Activated CD4-positive, alpha-beta T cell treated with anti-CD3 and anti-CD28 coated beads for 36 hours (primary cell): ENCODE data around the gene DALRD3. TPM values are rescaled to one million over a fixed set of nuclear protein-coding genes. Genes with fewer than 3 reads are reported as not detected.
A peak's percentile ranks its signal among the peaks of the same experiment; 100 is the strongest.

Experiments used
- ATAC-seq: fragments of 200-7000 bp; cut with Tn5 transposase; one replicate; pipeline ENCODE4 v1.10.0; 2021; ENCODE audit warnings: mild to moderate bottlenecking, moderate library complexity
- CTCF ChIA-PET: fragments of 350-600 bp; sonication (Branson Sonifier 250); formaldehyde crosslinking; loops from one replicate; lab custom pipeline; 2021; ENCODE audit warnings: antibody characterized with exemption; lab: Charles Lee
- POLR2A ChIA-PET: fragments of 350-600 bp; sonication (Branson Sonifier 250); formaldehyde crosslinking; loops from one replicate; lab custom pipeline; 2021; ENCODE audit warnings: antibody characterized with exemption, inconsistent platforms; lab: Charles Lee
- DNase-seq: peaks from one replicate; pipeline ENCODE4 v3.0.0-alpha.2; 2020
- H3K27ac Mint-ChIP-seq: one replicate; pipeline ENCODE4 v1.8.0; 2021; ENCODE audit warnings: mixed read lengths
- H3K27me3 Mint-ChIP-seq: one replicate; pipeline ENCODE4 v1.8.0; 2021; ENCODE audit warnings: mixed read lengths
- H3K36me3 Mint-ChIP-seq: one replicate; pipeline ENCODE4 v1.8.0; 2021; ENCODE audit warnings: low read depth, mixed read lengths
- H3K4me1 Mint-ChIP-seq: one replicate; pipeline ENCODE4 v1.8.0; 2021; ENCODE audit warnings: mixed read lengths
- H3K4me3 Mint-ChIP-seq: one replicate; pipeline ENCODE4 v1.8.0; 2021; ENCODE audit warnings: mild to moderate bottlenecking, moderate library complexity, mixed read lengths
- H3K9me3 Mint-ChIP-seq: one replicate; pipeline ENCODE4 v1.8.0; 2021; ENCODE audit warnings: low read depth, mixed read lengths
- intact Hi-C, 2 experiments: fragments of 100-400 bp; cut with DNase I in 1 of 2; cut with micrococcal nuclease in 1 of 2; formaldehyde crosslinking; loops; one replicate each; pipeline versions ENCODE4 v1.14.2 to v1.15.1; 2022 to 2024; cut with DNase I, micrococcal nuclease
- total RNA-seq, 2 experiments: library from RNA; stranded (reverse); gene quantifications; one replicate each; pipeline ENCODE4 v1.2.3, GENCODE V29; 2021

Gene DALRD3
- total RNA-seq, 2 experiments from 2014 or later: 25.8 to 26.0 TPM

GRCh38 chr3:48993834-48994233, 24.5 kb downstream of the DALRD3 start:
- POLR2A ChIA-PET: no interaction called here
- no peaks in the 10 kb centered on the region for H3K27me3 Mint-ChIP-seq
- H3K27ac Mint-ChIP-seq: peak overlapping the region; percentile 55
- peaks cover 28% of the 10 kb centered on the region for H3K4me1 Mint-ChIP-seq
- H3K4me3 Mint-ChIP-seq: no peak overlapping the region
- ATAC-seq: no peak
- H3K36me3 Mint-ChIP-seq: peaks cover 25% of the 10 kb centered on the region
- intact Hi-C loops: no loop called here
- CTCF ChIA-PET: no interaction called here
- DNase-seq: no peak
- H3K9me3 Mint-ChIP-seq: no peaks in the 10 kb centered on the region

GRCh38 chr3:48991851-48992545, 26.4 kb downstream of the DALRD3 start:
- DNase-seq (no peak), ATAC-seq (no peak)
- peaks cover 38% of the 10 kb centered on the region for H3K4me1 Mint-ChIP-seq
- ChIA-PET CTCF (interaction anchor here (0.5 to 6.3 kb wide), 8 partner anchors 16 to 448 kb away, joined by 3 to 61 read pairs (median 4); partner anchors contain the start of genes NDUFAF3 and WDR6), POLR2A (interaction anchor here (0.7 kb wide), 2 partner anchors 46 to 1328 kb away, joined by 3 read pairs; no protein-coding TSS in a partner anchor)
- peak overlapping the region; percentile 63 for H3K27ac Mint-ChIP-seq
- H3K36me3 Mint-ChIP-seq: peaks cover 27% of the 10 kb centered on the region
- no peaks in the 10 kb centered on the region for H3K9me3 Mint-ChIP-seq
- no peaks in the 10 kb centered on the region for H3K27me3 Mint-ChIP-seq
- peak overlapping the region; percentile 89 for H3K4me3 Mint-ChIP-seq
- intact Hi-C loops: no loop called here

GRCh38 chr3:48990636-48991469, 27.5 kb downstream of the DALRD3 start:
- CTCF ChIA-PET: interaction anchor here (0.7 to 6.3 kb wide), 7 partner anchors 17 to 449 kb away, joined by 3 to 61 read pairs (median 6); partner anchors contain the start of genes NDUFAF3 and WDR6
- POLR2A ChIA-PET: interaction anchor here (0.8 to 0.9 kb wide), 2 partner anchors 16 to 17 kb away, joined by 3 to 4 read pairs; partner anchors contain the start of gene WDR6
- H3K4me1 Mint-ChIP-seq: peaks cover 38% of the 10 kb centered on the region
- H3K27me3 Mint-ChIP-seq: no peaks in the 10 kb centered on the region
- peaks cover 27% of the 10 kb centered on the region for H3K36me3 Mint-ChIP-seq
- intact Hi-C loops: loop anchor here in 1 of 2 experiments (1.0 kb wide), 1 partner anchor 73 kb away; the partner anchor contains the start of gene ARIH2
- DNase-seq (peak; percentile 61), ATAC-seq (peak; percentile 4)
- H3K4me3 Mint-ChIP-seq: peak overlapping the region; percentile 89
- H3K9me3 Mint-ChIP-seq: no peaks in the 10 kb centered on the region
- peak overlapping the region; percentile 93 for H3K27ac Mint-ChIP-seq

- ChIA-PET CTCF (interaction anchor here (0.6 to 6.3 kb wide), 9 partner anchors 11 to 273 kb away, joined by 3 to 61 read pairs (median 4); partner anchors contain the start of genes IMPDH2, IP6K2, NDUFAF3 and QRICH1), POLR2A (interaction anchor here (0.6 to 3.0 kb wide), 7 partner anchors 17 to 348 kb away, joined by 3 to 8 read pairs (median 4); partner anchors contain the start of genes IMPDH2, NDUFAF3, QRICH1 and WDR6)
- H3K9me3 Mint-ChIP-seq: no peaks in the 10 kb centered on the region
These were observed 28.4 kb downstream of the DALRD3 start, which contains the start of gene P4HTM for GRCh38 chr3:48989796-48990635. TSS of gene P4HTM (plus strand) at chr3:48990241. CDS start at chr3:48990257, 16 bp downstream.

GRCh38 chr3:48989126-48989795, 29.1 kb downstream of the DALRD3 start:
- Mint-ChIP-seq H3K4me3 (peak overlapping the region; percentile 95), H3K4me1 (peaks cover 34% of the 10 kb centered on the region), H3K36me3 (peaks cover 19% of the 10 kb centered on the region), H3K27ac (peak overlapping the region; percentile 90), H3K9me3 (no peaks in the 10 kb centered on the region), H3K27me3 (no peaks in the 10 kb centered on the region)
- intact Hi-C loops: loop anchor here (1.0 to 5.0 kb wide), 9 partner anchors 18 to 460 kb away; partner anchors contain the start of genes QRICH1 (in 2 of the 2), WDR6 (in 2 of the 2), DALRD3 (in 1 of the 2) and IMPDH2 (in 1 of the 2)
- ATAC-seq (peak; percentile 2), DNase-seq (no peak)
- CTCF ChIA-PET: interaction anchor here (0.6 to 6.3 kb wide), 11 partner anchors 9 to 272 kb away, joined by 3 to 61 read pairs (median 4); partner anchors contain the start of genes IMPDH2, IP6K2, NDUFAF3 and QRICH1
- POLR2A ChIA-PET: interaction anchor here (0.6 to 3.0 kb wide), 5 partner anchors 18 to 349 kb away, joined by 4 to 8 read pairs (median 4); partner anchors contain the start of genes IMPDH2, NDUFAF3, QRICH1 and WDR6

More at GRCh38 chr3:48989796-48990635, 28.4 kb downstream of the DALRD3 start, which contains the start of gene P4HTM:
- intact Hi-C loops: loop anchor here (1.0 to 5.0 kb wide), 10 partner anchors 17 to 459 kb away; partner anchors contain the start of genes QRICH1 (in 2 of the 2), WDR6 (in 2 of the 2), ARIH2 (in 1 of the 2) and DALRD3 (in 1 of the 2)
- ATAC-seq: peak; percentile 76
- DNase-seq: peak; percentile 90
- peak within 1 kb of the TSS; percentile 93 for H3K27ac Mint-ChIP-seq
- H3K27me3 Mint-ChIP-seq: no peaks in the 10 kb centered on the region
- H3K4me1 Mint-ChIP-seq: peaks cover 35% of the 10 kb centered on the region
- peaks cover 25% of the 10 kb centered on the region for H3K36me3 Mint-ChIP-seq
- H3K4me3 Mint-ChIP-seq: peak within 1 kb of the TSS; percentile 95

GRCh38 chr3:48985831-48986376, 32.5 kb downstream of the DALRD3 start:
- Mint-ChIP-seq H3K27ac (no peak overlapping the region), H3K4me1 (peaks cover 17% of the 10 kb centered on the region), H3K4me3 (no peak overlapping the region), H3K9me3 (no peaks in the 10 kb centered on the region), H3K36me3 (peaks cover 22% of the 10 kb centered on the region), H3K27me3 (no peaks in the 10 kb centered on the region)
- POLR2A ChIA-PET: interaction anchor here (0.7 to 1.1 kb wide), 2 partner anchors 109 to 515 kb away, joined by 3 to 4 read pairs; no protein-coding TSS in a partner anchor
- intact Hi-C loops: loop anchor here in 1 of 2 experiments (5.0 kb wide), 1 partner anchor 139 kb away; the partner anchor contains the start of gene PRKAR2A
- CTCF ChIA-PET: interaction anchor here (0.6 to 6.3 kb wide), 5 partner anchors 11 to 465 kb away, joined by 3 to 61 read pairs (median 4); partner anchors contain the start of gene WDR6
- ATAC-seq: no peak
- DNase-seq: no peak

GRCh38 chr3:48984663-48985062, 33.7 kb downstream of the DALRD3 start:
- no peak for DNase-seq
- CTCF ChIA-PET: interaction anchor here (0.6 to 1.3 kb wide), 2 partner anchors 10 to 154 kb away, joined by 3 read pairs; no protein-coding TSS in a partner anchor
- no peak for ATAC-seq
- intact Hi-C loops: loop anchor here in 1 of 2 experiments (5.0 kb wide), 1 partner anchor 137 kb away; the partner anchor contains the start of gene PRKAR2A
- Mint-ChIP-seq H3K27me3 (no peaks in the 10 kb centered on the region), H3K27ac (peak overlapping the region; percentile 5), H3K4me3 (no peak overlapping the region), H3K4me1 (peaks cover 17% of the 10 kb centered on the region), H3K9me3 (no peaks in the 10 kb centered on the region), H3K36me3 (peaks cover 24% of the 10 kb centered on the region)
- POLR2A ChIA-PET: interaction anchor here (0.6 kb wide), 2 partner anchors 25 to 152 kb away, joined by 4 to 8 read pairs; no protein-coding TSS in a partner anchor

GRCh38 chr3:48983096-48983495, 35.3 kb downstream of the DALRD3 start:
- ATAC-seq (no peak), DNase-seq (no peak)
- intact Hi-C loops: no loop called here
- peaks cover 32% of the 10 kb centered on the region for H3K36me3 Mint-ChIP-seq
- ChIA-PET CTCF (interaction anchor here (1.3 kb wide), 1 partner anchor 13 kb away, joined by 3 read pairs; no protein-coding TSS in a partner anchor), POLR2A (no interaction called here)
- peaks cover 5% of the 10 kb centered on the region for H3K4me1 Mint-ChIP-seq
- no peaks in the 10 kb centered on the region for H3K9me3 Mint-ChIP-seq
- H3K27ac Mint-ChIP-seq: peak overlapping the region; percentile 8
- no peaks in the 10 kb centered on the region for H3K27me3 Mint-ChIP-seq
- H3K4me3 Mint-ChIP-seq: no peak overlapping the region

- CTCF ChIA-PET: interaction anchor here (0.7 to 1.3 kb wide), 2 partner anchors 13 to 25 kb away, joined by 3 read pairs; no protein-coding TSS in a partner anchor
- intact Hi-C loops: no loop called here
- ATAC-seq (no peak), DNase-seq (no peak)
- no peaks in the 10 kb centered on the region for H3K9me3 Mint-ChIP-seq
- H3K27ac Mint-ChIP-seq: peak overlapping the region; percentile 8
- H3K36me3 Mint-ChIP-seq: peaks cover 34% of the 10 kb centered on the region
- no peaks in the 10 kb centered on the region for H3K27me3 Mint-ChIP-seq
- no peak overlapping the region for H3K4me3 Mint-ChIP-seq
- POLR2A ChIA-PET: no interaction called here
- H3K4me1 Mint-ChIP-seq: peaks cover 2% of the 10 kb centered on the region
These were observed 35.7 kb downstream of the DALRD3 start for GRCh38 chr3:48982686-48983085.
